ENCODE data around the gene MYO15A.

DNA sequence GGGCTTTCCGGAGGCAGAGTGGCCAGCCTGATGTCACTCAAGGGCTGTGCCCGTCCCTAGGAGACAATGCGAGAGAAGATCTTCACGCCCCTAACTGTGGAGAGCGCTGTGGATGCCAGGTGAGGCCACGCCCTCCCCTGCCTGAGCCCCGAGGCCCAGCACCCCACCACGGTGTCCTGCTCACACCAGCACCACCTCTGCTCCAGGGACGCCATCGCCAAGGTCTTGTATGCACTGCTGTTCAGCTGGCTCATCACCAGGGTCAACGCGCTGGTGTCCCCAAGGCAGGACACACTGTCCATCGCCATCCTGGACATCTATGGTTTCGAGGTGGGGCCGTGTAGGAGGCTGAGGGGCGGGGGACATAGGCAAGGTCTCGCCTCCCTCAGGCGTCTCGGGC lies 27.8 kb downstream of the MYO15A start:
- TF ChIP-seq, protein P1, sequence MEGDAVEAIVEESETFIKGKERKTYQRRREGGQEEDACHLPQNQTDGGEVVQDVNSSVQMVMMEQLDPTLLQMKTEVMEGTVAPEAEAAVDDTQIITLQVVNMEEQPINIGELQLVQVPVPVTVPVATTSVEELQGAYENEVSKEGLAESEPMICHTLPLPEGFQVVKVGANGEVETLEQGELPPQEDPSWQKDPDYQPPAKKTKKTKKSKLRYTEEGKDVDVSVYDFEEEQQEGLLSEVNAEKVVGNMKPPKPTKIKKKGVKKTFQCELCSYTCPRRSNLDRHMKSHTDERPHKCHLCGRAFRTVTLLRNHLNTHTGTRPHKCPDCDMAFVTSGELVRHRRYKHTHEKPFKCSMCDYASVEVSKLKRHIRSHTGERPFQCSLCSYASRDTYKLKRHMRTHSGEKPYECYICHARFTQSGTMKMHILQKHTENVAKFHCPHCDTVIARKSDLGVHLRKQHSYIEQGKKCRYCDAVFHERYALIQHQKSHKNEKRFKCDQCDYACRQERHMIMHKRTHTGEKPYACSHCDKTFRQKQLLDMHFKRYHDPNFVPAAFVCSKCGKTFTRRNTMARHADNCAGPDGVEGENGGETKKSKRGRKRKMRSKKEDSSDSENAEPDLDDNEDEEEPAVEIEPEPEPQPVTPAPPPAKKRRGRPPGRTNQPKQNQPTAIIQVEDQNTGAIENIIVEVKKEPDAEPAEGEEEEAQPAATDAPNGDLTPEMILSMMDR (conservative IDR thresholded peaks at IDR 0.05; ENCODE audit: low read length), result no peak
- TF ChIP-seq EZH2phosphoT487 (IDR thresholded peaks at IDR 0.05; ENCODE audit: borderline replicate concordance, low read depth, low read length), result no peak
